ENCODE measurements around the gene TBC1D24. TPM values are rescaled to one million over a fixed set of nuclear protein-coding genes. Genes with fewer than 3 reads are reported as not detected.

TBC1D24 gene
- 10 to 100 TPM in 2 of 4 donors, 1 to 10 TPM in 2; 8.3 to 19.3 (median 11.6) TPM for total RNA-seq

- intact Hi-C loops (cut with DNase I; ENCODE audit: low total_unique reads) = no loop called here
- H3K4me1 ChIP-seq = peaks cover 15 to 40% (median 33%) of the 10 kb centered on the region in 4 donors
- peak within 1 kb of the TSS; percentile 65 to 90 (median 70) for H3K4me3 ChIP-seq
- no peaks in the 10 kb centered on the region for H3K36me3 ChIP-seq
- DNase-seq = peak; percentile 90
- H3K27me3 ChIP-seq = peaks cover 37% of the 10 kb centered on the region
- 2% methylated on average over 30 of the region's 77 CpGs; no CpG with 5 or more reads in 1 of the 2 donors for WGBS, 2 donors (ENCODE audit: low coverage in 1 of 2)
- no peaks in the 10 kb centered on the region for H3K9me3 ChIP-seq
- peak within 1 kb of the TSS; percentile 85 to 88 (median 88) for H3K27ac ChIP-seq
- TF ChIP-seq POLR2A (IDR thresholded peaks at IDR 0.05) (peak; percentile 46), EP300 (IDR thresholded peaks at IDR 0.05; ENCODE audit: low read depth) (no peak), POLR2AphosphoS5 (IDR thresholded peaks at IDR 0.05) (peak; percentile 47 to 73 (median 61))
- in situ Hi-C loops (cut with MboI; ENCODE audit: low pct_ligation_motif_present in 1 of 4, low pct_unique_long_range_greater_than_20kb in 1 of 4, low sequenced_read_pairs in 3 of 4) = loop anchor here in 3 of 4 donors (25.0 kb wide), 3 partner anchors 138 to 313 kb away; partner anchors contain the start of genes ABCA3 (in 2 of the 3), CASKIN1 (in 1 of the 3) and TRAF7 (in 1 of the 3)
Measured at GRCh38 chr16:2474877-2475412, at the start of gene TBC1D24. Gene TBC1D24, plus strand, starts transcription at chr16:2475127. Its CDS starts 21,022 bp downstream, at chr16:2496149.

GRCh38 chr16:2425825-2426430 lies 49.0 kb upstream of the TBC1D24 start:
- Histone ChIP-seq H3K27me3 (no peaks in the 10 kb centered on the region), H3K4me1 (peaks cover 4 to 20% (median 18%) of the 10 kb centered on the region in 4 donors), H3K36me3 (no peaks in the 10 kb centered on the region), H3K27ac (no peak overlapping the region), H3K9me3 (no peaks in the 10 kb centered on the region), H3K4me3 (no peak overlapping the region)
- WGBS, 2 donors (ENCODE audit: low coverage in 1 of 2) = 96 to 100% methylated on average over 2 to 13 of the region's 13 CpGs
- in situ Hi-C loops (cut with MboI; ENCODE audit: low pct_ligation_motif_present in 1 of 4, low pct_unique_long_range_greater_than_20kb in 1 of 4, low sequenced_read_pairs in 3 of 4) (loop anchor here in 1 of 4 donors (25.0 kb wide), 1 partner anchor 161 kb away; no protein-coding TSS in a partner anchor), intact Hi-C loops (cut with DNase I; ENCODE audit: low total_unique reads) (loop anchor here (5.0 kb wide), 1 partner anchor 84 kb away; the partner anchor contains the start of gene ABCA3)
- TF ChIP-seq POLR2A (IDR thresholded peaks at IDR 0.05) = no peak
- no peak for TF ChIP-seq EP300 (IDR thresholded peaks at IDR 0.05; ENCODE audit: low read depth)
- no peak for TF ChIP-seq POLR2AphosphoS5 (IDR thresholded peaks at IDR 0.05)
- TF ChIP-seq CTCF (IDR thresholded peaks at IDR 0.05) = no peak
- DNase-seq = no peak

GRCh38 chr16:2426941-2427361 lies 48.0 kb upstream of the TBC1D24 start:
- Histone ChIP-seq H3K4me1 (peaks cover 4 to 20% (median 18%) of the 10 kb centered on the region in 4 donors), H3K27ac (no peak overlapping the region), H3K4me3 (no peak overlapping the region), H3K27me3 (no peaks in the 10 kb centered on the region), H3K36me3 (no peaks in the 10 kb centered on the region), H3K9me3 (no peaks in the 10 kb centered on the region)
- intact Hi-C loops (cut with DNase I; ENCODE audit: low total_unique reads) (loop anchor here (5.0 kb wide), 1 partner anchor 85 kb away; the partner anchor contains the start of gene ABCA3), in situ Hi-C loops (cut with MboI; ENCODE audit: low pct_ligation_motif_present in 1 of 4, low pct_unique_long_range_greater_than_20kb in 1 of 4, low sequenced_read_pairs in 3 of 4) (loop anchor here in 1 of 4 donors (25.0 kb wide), 1 partner anchor 160 kb away; no protein-coding TSS in a partner anchor)
- TF ChIP-seq EP300 (IDR thresholded peaks at IDR 0.05; ENCODE audit: low read depth) (no peak), POLR2A (IDR thresholded peaks at IDR 0.05) (no peak), CTCF (IDR thresholded peaks at IDR 0.05) (no peak), POLR2AphosphoS5 (IDR thresholded peaks at IDR 0.05) (no peak)
- no peak for DNase-seq
- 82 to 89% methylated on average over 2 to 6 of the region's 6 CpGs for WGBS, 2 donors (ENCODE audit: low coverage in 1 of 2)

GRCh38 chr16:2427526-2427925 lies 47.4 kb upstream of the TBC1D24 start:
- Histone ChIP-seq H3K36me3 (no peaks in the 10 kb centered on the region), H3K9me3 (no peaks in the 10 kb centered on the region), H3K4me3 (no peak overlapping the region), H3K27ac (no peak overlapping the region), H3K27me3 (no peaks in the 10 kb centered on the region), H3K4me1 (peaks cover 4 to 20% (median 18%) of the 10 kb centered on the region in 4 donors)
- in situ Hi-C loops (cut with MboI; ENCODE audit: low pct_ligation_motif_present in 1 of 4, low pct_unique_long_range_greater_than_20kb in 1 of 4, low sequenced_read_pairs in 3 of 4) (loop anchor here in 1 of 4 donors (25.0 kb wide), 1 partner anchor 160 kb away; no protein-coding TSS in a partner anchor), intact Hi-C loops (cut with DNase I; ENCODE audit: low total_unique reads) (loop anchor here (5.0 kb wide), 1 partner anchor 85 kb away; the partner anchor contains the start of gene ABCA3)
- DNase-seq = no peak
- 81 to 90% methylated on average over 2 to 4 of the region's 4 CpGs for WGBS, 2 donors (ENCODE audit: low coverage in 1 of 2)
- TF ChIP-seq CTCF (IDR thresholded peaks at IDR 0.05) (no peak), POLR2A (IDR thresholded peaks at IDR 0.05) (no peak)
